RPMI8226 (cell line): ENCODE measurements around the gene BOD1L2.

Experiments used
- DNase-seq: peaks from one replicate; pipeline ENCODE4 v3.0.0-alpha.2; 2015

The BOD1L2 gene

DNA sequence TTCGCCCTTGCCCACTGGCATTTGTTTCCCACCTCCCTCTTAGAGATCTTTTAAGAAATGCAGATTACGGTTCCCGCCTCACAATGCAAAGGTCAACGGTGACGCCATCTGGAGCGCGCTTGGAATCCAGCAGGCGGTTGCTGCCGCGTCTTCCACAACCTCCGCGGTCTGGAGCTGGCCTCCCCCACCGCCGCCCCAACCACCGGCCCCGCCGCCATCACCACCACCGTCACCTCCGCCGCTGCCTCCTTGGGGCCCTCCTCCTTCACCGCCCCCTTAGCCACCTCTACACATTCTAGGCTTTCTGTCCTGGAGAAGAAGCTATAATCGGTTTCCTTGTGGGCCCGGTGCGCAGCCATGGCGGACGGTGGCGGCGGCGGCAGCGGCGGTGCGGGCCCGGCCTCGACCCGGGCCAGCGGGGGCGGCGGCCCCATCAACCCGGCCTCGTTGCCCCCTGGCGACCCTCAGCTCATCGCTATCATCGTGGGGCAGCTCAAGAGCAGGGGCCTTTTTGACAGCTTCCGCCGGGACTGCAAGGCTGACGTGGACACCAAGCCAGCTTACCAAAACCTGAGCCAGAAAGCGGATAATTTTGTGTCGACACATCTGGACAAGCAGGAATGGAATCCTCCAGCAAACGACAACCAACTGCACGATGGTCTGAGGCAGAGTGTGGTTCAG, at the start of gene BOD1L2:
Gene BOD1L2 (plus strand): TSS at position 132 of the 681 bp plus-strand sequence. CDS start 226 bp downstream, at position 358.
- DNase-seq: no peak

DNA sequence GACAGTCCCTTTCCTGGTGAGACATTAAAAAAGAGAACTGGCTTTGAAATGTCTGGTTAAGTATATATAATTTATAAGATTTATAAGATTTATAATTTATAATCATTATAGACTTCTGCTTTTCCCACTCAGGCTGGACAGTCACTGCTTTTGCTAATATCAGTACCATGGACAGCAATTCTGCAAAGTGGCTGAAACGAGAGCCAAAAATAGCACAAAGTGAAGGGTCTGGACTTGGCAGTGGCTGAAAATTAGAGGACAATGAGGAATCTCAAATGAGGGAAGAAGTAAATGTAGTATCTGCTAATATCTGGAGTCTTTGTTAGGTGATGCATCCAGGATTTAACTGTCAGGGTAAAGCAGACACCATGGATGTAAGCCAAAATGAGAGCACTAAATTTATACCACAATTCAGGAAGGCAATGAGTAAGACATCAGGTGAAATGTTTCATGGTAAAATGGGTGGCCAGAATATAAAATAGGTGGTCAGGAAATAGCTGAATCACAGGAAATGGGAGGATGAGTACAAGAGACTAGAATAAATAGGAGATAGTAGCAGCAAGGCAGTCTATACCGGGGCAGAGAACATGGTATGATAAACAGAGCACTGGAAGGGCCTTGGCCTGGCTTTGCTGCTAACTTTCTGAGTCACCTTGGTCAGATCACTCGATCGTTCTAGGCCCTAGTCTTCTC, 39.6 kb upstream of the BOD1L2 start:
- DNase-seq: peak; percentile 52

DNA sequence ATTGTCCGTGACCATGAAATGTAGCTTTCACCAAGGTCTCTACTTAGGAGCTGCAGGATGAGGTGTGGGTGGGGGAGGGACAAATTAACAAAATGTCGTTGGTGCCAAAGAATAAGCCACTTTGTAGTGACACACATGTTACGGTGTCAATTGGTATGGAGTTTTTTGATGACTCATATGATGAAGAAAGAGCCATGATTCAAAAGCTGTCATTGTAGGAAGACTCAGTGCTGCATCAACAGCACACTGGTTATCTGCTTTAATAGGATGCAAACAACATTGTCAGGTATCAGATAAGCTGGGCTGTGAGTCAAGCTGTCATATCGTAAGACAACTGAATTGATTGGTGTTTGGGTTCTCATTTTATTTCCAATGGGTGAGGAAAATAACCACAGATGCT, 36.6 kb upstream of the BOD1L2 start:
- DNase-seq: no peak

DNA sequence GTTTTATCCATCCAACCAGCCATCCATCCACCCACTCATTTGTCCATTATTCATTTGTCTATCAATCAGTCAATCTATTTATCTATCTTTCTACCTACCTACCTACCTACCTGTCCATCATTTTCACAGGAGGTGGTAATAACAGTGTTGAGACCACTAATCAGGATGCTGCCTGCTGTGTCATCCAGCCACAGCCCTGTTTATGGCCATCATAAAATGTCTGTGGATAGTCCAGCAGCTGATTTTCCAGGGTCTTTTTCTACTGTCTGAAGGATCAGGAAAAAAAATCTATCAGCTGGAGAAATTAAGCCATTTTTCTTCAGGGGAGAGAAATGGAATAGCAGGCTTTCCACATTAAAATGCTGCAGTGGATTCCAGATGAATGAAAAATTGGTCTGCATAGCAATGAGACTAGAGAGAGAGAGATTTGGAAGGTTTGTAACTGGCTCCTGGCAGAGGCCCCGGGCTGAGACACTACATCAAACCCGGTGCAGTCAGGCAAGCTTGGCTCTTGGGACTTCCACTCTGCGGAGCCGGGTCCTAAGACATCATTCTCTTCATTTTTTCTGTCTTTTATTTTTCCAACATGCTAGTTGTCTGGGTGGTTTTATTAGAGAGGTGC, 33.0 kb upstream of the BOD1L2 start:
- no peak for DNase-seq

DNA sequence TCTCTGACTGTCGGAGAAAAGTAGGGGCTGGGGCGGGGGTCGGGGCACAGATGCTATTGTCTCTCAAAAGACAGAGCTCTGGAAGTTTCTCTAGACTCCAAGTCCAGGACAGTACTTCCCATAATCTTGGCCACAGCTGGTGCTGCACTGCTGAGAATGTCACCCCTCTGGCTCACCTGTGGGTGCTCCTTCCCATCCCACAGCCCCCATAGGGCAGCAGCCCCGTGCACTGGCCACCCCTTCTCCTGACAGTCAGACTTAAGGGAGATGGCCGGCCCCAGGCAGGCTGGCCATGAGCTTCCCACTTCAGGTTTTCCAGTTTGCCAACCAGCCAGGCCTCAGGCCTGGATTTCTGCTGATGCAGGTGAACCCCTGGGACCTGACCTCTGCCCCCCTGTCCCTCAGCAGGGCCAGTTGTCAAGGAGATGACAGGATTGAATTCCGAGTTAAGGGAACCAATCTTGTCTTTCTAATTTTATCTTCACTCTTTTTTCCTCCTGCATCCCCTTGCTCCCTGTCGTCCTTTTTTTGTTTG, 30.2 kb upstream of the BOD1L2 start:
- DNase-seq: no peak

DNA sequence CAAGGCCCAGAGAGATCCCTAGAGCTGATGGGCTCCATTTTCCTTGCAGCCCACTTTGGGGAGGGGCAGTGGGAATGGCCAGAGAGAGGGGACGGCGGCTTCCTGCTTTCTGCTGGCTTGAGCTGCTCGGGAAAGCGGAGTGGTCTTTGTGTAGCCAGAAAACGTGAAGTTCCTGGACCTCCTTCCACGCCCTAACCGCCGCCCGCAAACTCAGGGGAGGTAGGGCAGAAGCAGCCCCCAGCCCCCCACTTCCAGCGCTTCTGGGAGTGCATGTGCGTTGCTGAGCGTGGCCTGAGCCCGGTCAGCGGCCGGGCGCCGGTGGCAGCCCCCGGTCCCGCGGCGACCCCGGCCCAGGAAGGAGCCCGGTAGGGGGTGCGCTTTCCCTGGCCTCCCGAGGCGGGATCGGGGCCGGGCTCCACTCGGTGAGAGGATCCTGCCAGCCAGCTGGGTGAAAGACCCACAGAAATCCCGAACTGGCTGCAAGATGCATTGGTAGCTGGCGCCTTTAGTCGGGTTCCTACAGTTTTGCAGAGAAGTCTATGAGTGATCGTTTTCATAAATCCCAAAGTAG, 25.3 kb upstream of the BOD1L2 start:
- DNase-seq: no peak

DNA sequence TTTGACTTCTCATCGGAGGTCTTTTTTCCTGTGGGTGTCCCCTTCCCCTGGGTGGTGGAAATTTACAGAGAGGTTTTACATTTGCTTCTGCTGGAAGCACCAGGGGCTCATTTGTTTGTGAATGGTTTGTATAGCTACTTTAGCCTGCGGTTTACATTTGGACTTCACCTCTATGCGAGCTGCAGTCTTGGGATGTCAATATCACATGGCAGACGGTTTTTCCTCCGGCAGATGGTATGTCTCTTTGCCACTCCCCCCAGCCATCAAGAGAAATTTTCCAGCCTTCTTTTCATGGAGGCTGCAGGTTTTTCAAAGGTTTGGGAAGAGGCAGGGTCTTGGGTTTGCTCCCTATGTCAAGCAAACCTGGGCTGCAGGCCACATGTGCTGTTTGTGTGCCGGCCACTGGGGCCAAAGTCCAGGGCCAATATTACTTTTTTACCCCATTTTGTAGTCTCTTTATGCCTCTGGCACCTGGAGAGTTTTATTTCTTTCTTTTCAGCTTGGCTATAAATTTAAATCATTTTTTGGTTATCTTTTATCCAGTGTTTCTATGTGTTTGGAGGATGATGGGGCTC, 23.9 kb upstream of the BOD1L2 start:
- no peak for DNase-seq

DNA sequence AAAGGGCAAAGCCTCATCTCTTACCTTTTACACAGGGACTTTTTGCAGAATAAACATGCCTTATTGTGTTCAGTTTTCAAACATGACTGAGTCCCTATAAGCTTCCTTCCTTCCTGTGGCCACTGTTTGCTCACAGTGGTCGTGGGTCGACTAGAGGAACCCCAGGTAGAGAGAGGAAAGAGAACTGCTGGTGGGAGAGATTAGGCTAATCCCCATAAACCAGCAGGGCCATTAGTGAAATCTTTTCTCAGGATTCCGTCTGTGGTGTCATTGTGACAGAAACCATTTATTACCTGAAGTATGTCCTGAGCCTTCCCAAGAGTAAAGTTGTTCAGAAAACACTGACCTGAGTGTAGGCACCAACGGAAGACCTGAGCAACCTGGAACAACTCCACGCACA, 21.3 kb upstream of the BOD1L2 start:
- DNase-seq: no peak

DNA sequence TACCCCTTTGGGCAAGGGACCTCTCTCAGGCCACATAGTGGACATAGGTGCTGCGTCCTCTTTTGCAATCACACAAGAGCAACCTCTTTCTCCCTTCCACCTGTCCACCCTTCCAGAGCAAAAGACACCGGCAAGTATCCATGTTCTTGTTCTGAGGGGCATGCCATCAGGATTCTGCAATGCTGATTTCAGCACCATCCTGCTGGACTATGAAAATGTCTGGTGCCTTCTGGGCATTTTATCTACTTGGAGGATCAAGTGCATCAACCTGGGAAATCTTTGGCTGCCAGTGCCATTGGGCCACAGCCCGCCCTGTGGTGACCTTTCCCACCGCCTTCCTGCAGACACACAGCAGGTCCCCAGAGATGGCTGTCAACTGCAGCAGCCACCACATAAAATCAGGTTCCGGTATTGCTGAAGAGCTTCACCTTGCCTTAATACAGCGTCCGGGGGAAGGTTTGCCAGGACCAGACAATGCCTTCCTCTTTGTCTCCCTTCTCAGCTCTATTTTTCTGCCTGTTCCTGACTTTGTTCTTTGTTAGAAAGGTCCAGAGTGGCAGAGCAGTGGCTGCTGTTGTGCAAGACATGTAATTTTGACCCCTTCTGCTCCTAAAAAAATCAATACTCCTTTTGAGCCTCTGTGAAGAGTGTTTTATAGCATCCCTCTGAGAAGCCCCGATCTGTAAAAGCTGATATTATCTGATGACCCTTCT, 18.5 kb upstream of the BOD1L2 start:
- no peak for DNase-seq

DNA sequence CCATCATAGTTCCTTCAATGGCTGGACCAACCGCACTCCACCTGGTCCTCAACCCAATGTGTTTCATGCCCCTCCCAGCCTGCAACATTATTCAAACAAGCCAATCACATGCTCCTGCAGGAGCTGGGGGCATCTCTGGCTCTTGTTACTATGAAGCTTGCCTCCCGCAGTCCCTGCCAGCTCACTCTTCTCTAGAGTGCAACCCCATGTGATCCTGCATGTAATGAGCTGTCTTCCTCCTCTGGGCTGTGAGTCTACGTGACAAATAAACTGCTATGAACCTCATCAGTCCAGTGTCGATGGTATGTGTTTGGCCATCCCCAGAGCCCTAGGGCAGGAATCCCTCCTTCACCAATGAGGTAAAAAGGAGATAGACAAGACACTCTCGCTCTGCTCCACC, 15.8 kb upstream of the BOD1L2 start:
- no peak for DNase-seq

DNA sequence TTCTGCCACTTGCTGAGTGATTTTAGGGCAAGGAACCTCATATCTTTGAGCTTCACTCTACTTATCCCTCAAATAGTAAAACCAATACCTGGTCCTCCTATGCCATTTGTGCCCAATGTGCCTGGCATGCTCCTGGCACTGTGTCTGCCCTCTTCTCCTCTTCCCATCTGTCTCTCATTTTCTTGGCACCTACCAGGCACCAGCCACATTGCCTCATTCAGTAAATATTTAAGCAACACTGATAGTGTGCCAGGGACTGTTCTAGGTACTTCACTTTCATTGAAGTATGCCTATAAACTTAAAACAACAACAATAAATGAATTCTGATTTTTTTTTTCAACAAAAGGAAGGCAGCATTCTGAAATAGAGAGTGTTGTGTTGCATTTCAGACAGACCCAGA, 15.1 kb upstream of the BOD1L2 start:
- no peak for DNase-seq

DNA sequence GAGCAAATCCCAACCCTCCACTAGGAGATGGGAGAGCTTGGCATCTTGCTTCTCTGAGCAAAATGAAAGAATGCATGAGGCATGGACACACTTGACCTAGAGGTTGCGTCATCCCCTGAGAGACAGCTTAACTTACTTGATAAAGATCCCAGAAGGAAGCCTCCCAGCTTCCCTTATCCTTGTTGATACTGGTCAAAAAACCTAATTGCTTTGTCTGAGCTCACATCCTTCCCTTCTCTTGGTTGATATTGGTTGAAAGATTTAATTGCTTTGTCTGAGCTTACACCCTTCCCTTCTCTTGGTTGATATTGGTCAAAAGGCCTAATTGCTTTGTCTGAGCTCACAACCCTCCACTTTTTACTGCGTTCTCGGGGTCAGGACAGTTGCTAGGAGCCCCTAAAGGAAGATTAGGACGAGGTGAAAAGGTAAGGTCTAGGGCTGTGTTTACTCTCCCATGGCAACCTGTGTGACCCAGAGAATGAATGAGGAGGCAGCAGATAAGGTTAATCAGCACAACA, 12.2 kb upstream of the BOD1L2 start:
- DNase-seq: no peak

DNA sequence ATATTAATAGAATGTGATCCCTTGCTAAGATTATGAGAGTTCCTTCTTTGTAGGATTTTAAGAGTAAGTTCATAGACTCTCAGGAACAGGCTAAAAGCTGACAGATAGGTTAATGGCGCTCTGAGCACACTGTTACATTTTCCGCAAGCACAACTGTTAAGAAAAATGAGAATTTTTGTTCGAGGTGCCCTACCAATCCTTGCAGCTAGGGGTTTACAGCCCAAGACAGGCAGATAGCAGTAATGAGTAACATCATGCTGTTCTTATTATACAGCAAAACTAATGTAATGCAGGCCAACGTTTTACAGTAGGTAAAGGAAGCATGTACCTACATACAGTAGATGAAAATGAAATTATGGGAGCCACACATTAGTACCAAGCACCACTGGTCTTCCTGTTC, 11.2 kb upstream of the BOD1L2 start:
- DNase-seq: no peak

DNA sequence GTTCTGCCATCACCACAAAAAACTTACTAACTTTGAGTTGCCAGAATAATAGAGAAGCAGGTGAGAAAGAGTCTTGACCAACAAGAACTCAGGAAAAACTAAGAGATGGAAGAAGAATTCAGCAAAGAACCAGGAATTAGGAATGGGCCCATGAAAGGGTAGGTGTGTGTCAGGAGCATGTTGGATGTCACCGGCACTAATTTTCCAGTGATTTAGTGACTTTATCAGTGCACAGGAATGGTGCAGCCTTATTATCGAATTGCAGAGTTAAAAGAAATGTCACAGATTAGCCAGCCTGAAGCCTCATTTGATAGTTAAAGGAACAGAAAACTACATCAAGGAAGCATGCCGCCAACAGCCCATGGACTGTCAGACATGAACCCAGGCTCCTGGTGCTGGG, 9.0 kb upstream of the BOD1L2 start:
- DNase-seq: no peak

DNA sequence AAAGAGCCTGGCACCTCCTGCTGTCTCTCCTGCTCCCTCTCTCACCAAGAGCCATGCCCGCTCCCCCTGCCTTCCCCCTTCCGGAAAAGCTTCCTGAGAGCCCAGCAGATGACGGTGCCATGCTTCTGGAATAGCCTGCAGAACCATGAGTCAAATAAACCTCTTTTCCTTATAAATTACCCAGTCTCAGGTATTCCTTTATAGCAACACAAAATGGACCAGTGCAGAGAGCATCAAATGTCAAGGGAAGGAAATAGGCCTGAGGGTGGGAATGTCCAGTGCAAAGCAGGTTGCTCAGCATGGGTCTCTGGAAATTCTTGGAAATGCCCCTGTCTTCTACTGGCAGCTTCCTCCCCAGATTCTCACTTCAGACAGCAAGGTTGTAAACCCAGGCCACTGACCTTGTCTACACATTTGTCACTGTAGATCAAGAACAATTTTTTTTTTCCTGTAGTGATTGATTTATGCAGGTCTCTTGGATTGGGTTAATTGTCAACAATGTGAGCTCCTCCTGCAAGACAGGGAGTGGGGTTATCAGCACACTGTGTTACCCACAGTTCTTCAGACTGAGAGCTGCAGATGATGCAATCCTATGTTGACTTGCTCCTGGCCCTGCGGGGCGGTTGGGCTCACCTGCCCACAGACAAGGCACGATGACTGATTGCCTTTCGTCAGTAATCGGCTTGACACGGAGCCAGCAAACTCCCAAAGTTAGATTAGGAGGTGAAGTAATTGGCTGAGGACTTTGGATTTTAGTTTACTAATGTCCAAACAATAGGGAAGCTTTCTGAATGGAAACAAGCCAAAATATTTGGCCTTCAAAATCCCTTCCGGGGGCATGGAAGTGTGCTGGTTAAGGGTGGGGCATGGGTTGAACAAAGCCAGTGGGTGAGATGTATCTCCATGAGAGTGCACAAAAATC, 5.4 kb upstream of the BOD1L2 start:
- DNase-seq: no peak

DNA sequence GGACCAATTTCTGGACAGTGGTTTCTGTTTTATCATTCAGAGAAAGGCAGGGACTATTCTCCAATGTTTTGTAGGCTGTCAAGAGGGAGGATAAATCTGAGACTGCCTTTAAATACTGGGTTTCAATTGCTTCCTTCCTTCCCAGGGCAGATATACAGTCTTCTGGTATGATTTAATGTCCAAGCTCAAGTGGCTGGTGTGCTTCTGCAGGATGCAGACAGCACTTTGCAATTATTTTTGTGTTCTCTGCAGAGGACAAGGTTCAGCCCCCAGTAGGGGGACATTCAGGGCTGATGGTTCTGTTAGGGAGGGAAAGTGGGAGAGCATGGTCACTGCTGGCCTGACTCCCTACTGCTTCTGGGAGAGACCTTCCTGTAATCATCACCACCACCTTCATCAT, 4.6 kb upstream of the BOD1L2 start:
- DNase-seq: no peak

DNA sequence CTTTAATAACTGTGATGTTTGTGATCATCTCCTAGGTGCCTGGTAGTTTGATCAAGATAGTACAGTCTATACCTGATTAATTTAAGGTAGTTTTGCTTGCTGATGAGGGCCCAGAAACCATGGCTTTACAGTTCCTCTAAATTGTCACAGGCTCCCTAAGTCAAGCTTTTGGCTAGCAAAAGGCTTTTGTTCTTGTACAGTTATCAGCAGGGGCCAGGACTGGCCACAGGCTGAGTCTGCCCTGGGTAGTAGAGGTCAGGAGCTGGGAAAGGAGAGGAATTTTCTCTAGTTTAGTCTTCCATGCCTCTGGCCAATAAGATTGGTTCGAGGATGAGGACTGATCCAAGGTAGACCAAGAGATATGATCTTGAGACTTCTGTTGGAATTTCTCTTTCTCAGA, 3.6 kb upstream of the BOD1L2 start:
- no peak for DNase-seq

DNA sequence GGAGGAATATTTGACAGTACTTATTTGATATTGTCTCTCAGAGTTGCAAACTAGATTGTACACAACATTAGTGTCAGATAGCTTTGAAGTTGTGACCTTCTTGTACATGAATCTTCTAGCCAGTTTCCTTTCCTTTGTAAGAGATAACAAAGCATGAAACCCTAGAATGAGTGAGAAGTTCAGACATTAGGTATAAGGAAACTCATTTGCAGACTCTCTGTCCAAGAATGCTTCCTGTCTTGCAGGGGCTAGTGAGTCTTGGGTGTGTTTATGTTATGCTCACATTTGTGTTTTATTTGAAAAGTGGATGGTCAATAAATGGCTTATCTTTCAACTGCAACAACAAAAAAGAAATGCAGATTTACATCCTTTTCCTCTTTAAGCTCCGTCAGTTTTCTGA, 1.4 kb downstream of the BOD1L2 start:
- DNase-seq: no peak

DNA sequence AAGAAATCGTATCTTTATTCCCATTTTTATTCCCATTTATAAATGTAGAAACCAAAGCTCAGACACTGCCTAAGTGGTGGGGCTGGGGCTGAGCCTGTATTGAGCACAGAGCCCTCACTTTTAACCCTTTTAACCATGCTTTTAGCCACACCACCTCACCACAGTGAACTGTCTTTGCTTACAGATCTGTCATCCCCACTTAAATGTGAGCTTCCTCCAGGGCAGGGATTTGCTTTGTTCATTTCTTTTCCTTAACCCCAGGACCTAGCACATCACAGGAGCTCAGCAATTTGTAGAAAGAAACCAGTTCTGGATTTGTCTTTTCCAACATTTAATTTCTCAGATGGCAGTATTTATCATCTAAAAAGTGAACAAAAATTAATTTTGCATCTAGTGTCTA, 2.2 kb downstream of the BOD1L2 start:
- no peak for DNase-seq

DNA sequence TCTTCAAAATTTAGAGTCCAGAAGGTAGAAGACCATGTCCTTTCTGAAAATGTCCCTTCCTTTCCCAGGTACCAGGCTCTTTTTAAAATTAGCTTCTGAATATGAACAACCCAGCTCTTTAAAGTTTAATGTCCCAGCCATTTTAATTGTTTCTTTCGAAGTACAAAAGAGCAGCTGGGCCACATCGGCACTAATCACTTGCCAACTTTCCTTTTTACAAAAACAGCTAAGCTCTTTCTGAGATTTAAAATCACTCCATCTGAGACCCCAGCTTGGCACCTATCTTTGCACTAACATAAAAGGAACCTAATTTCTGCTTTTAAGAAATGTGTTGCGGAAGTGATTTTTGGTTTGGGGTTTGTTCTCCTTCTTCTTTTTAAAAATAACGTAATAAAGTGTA, 2.6 kb downstream of the BOD1L2 start:
- DNase-seq: no peak

DNA sequence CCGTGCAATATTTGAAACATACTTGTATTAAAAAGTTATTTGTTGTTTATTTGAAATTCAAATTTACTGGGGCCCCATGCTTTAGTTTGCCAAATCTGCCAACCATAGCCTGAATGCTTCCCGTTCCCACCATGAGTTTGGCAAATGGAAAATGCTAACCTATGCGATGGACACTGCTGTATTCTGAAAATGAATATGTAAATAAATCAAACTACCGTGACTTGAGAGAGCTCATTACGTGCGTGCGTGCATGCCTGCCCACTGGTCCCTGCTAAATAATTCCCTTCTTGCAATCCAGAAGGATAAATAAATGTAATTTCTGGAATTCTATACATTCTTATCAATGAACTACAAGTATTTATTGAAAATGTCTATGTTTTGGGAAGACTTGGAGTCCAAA, 3.2 kb downstream of the BOD1L2 start:
- DNase-seq: no peak
